ENCODE results near the gene GNG10.
"Not testable (repeated sequence)": the region's sequence is repeated elsewhere in the genome, so short reads cannot be mapped to it uniquely, and the experiment has no call there.

Gene GNG10

DNA sequence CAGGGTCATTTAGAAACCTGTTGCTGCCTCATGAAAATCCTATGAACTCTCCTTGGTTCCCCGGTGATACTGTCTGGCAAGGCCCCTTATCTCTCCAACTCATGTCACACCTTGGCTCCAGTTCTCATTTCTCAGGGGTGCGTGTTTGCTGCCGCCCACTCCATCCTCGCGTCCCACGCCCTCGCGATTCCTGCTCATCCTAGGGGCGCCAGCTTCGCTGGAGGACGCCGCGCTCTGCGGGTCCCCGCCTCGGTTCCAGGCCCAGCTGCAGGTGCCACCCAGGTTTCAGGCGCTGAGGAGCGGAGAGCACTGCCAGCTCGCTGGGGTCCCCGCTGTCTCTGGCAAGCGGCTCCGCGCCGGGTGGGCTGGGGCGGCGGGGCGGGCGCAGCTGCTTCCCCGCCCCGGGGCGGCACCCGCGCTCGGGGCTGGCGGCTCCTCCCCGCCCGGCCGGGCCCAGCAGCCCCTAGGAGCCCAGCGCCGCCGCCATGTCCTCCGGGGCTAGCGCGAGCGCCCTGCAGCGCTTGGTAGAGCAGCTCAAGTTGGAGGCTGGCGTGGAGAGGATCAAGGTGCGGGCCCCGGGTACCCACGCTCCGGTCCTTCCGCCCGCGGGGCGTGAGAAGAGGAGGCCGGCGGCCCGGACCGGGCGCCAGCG is at the start of gene GNG10:
Gene GNG10 (plus strand): TSS at position 456 of the 652 bp plus-strand sequence. CDS start 30 bp downstream, at position 486.
- DNase-seq, result peak; percentile 84

DNA sequence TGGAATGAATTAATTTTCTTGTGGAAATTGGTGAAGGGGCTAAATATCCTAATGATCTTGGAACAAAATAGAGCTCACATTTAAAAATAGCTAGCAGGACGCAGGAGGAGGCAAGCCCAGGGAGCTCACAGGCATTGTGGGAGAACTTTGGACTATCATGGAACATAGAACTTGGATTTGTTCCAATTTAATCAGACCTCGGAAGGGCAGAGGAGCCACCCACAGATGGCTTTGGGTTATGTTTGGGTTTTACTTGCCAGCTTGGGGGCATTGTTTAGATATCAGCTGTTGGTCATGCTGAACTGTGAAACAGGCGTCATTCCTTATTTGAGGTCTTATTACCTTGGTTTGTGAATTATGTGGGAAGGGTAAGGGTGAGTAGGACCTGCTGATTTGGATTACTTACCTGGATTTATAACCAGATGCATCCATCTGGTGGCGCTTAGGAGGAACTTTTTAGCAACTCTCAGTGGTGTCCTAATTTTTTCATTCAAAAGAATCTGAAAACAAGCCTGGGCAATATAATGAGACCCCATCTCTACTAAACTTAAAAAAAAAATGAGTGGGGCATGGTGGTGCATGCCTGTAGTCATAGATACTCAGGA is 47.9 kb upstream of the GNG10 start:
- no peak for DNase-seq

DNA sequence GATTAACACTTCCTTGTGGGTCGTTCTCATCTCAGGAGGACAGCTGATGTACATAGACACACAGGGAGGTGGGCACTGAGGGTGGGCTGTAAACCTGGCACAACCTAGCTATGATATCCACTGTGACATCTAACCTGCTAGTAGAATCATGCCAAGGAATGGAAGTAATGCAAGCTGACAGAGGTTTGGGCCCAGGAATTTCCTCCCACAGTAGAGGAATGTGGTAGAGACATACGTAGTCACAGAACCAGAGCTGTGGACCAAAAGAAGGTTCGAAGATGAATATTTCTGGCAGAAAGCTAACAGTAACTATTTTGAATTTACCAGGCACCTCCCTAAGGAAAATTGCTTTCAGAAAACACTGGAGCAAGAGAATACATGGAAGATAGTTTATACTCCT is 45.5 kb upstream of the GNG10 start:
- no peak for DNase-seq

DNA sequence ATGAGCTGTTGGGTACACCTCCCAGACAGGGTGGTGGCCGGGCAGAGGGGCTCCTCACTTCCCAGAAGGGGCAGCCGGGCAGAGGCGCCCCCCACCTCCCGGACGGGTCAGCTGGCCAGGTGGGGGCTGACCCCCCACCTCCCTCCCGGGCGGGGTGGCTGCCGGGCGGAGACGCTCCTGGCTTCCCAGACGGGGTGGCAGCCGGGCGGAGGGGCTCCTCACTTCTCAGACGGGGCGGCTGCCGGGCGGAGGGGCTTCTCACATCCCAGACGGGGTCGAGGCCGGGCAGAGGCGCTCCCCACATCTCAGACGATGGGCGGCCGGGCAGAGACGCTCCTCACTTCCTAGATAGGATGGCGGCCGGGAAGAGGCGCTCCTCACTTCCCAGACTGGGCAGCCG is 44.1 kb upstream of the GNG10 start:
- not testable (repeated sequence) for DNase-seq

DNA sequence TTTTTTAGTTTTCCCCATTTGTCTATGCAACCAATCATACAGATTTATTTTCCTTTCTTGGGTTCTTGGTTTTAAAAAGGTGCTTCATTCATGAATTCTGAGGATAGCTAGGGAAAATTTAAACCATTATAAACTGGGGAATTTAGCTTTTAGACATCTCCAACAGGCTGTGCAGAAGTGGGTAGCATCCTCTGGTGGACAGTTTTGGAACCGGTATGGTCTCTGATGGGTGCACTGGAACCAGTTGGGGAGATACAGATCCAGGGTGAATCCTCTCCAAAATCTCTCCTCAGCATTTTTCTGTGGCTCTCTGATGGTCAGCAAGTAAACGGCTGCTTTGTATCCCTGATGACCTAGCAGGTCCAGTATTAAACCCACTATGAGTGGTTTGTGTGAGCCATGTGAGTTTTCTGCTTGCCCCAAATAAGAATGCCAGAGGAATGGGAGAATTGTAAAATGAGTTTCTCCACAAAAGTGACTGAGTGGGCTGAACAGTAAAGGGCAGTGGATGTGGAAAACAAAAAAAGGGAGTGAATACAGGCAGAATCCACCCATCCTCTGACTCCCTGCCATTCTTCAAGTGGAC is 39.4 kb upstream of the GNG10 start:
- DNase-seq, result no peak

DNA sequence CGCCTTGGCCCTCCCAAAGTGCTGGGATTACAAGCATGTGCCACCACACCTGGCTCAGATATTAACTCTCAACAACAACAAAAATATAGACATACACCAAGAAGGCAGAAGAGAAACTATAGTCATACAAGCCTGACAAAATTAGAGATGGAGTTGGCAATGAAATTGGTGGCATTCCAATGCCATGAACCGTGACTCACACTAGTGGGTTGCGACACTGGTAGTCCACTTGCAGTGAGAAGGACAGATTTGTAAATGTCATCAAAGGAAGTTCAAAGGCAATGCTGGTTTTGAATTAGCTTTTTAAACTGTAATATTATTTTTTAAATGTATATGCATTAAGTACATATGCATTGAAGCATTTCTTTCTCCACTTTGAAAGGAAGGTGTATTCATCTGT is 38.8 kb upstream of the GNG10 start:
- DNase-seq, result no peak

DNA sequence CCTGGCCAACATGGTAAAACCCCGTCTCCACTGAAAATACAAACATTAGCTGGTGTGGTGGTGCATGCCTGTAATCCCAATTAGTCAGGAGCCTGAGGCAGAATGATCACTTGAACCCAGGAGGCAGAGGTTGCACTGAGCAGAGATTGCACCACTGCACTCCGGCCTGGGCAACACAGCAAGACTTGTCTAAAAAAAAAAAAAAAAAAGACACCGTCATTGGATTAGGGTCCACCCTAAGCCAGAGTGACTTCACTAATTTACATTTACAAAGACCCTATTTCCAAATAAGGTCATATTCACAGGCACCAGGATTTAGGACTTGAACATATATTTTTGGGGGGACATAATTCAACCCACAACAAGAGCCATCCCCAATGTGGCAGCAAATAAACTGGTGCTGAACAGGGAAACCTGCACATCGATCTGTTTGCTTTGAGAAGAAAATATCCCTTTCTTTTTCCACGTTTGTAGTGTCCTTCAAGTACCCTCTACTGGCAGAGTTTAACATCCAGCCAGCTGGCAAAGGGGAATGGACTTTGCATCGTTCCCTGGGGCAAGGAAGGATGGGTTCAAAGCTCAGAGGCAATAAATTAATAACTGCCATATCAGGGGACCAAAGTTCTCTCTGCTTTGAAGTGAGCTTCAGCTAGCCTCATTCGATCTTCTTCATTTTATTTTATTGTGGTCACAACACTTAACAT is 34.0 kb upstream of the GNG10 start:
- DNase-seq, result no peak

DNA sequence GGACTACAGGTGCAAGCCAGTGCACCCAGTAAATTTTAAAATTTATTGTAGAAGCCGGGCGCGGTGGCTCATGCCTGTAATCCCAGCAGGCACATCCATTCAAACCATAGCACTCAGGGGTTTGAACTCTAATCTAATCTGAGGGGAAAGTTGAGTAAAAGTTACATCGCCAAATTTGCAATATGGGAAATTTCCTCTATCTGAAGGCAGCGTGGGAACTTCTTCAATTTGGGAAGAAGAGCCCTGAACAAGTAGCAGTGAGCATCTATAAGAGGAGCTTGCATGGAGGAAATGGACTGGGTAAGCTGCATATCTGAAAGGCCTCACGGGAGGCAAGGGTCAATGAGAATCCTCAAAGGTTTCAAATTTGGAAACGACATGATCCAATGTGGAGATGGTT is 33.0 kb upstream of the GNG10 start:
- DNase-seq, result no peak

DNA sequence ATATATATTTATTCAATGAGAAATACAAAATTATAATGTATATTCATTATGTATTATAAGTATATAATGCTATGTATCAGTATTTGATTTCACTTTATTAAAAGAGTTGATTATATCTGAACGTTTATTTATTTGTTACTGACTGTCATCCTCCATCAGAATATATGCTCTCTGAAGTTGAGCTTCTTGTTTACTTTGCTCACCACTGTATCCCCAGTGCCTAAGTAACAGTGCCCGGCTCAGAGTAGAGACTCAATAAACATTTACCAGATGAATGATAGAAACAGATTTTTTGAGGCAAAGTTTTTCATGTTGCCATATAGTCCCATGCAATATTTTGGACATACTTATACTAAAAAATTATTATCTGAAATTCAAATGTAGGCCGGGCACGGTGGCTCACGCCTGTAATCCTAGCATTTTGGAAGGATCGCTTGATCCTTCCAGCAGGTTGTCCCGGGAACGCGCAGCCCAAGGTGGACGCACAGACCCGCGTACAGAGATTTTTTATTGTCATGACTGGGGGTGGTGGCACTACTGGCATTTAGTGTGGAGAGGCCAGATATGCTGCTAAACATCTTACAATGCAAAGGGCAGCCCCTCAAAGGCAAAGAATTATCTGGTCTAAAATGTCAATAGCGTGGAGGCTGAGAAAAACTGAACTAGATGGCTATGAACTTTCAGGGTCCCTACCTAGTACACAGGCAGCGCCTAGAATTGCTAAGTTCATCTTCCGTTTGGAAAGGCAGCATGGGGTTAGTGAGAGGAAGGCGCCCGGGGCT is 31.0 kb upstream of the GNG10 start:
- no peak for DNase-seq

DNA sequence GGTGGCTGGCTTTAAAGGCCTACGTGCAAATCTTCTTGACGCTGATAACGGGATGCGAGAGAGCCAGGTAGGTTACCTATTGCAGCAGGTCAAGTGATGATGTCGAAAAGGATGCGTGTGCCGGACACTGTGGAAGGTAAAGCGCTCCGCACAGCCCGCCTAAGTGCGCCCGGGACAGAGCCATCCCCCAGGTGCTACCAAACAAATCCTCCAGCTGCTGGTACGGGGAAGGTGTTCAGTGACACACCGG is 30.5 kb upstream of the GNG10 start:
- no peak for DNase-seq

DNA sequence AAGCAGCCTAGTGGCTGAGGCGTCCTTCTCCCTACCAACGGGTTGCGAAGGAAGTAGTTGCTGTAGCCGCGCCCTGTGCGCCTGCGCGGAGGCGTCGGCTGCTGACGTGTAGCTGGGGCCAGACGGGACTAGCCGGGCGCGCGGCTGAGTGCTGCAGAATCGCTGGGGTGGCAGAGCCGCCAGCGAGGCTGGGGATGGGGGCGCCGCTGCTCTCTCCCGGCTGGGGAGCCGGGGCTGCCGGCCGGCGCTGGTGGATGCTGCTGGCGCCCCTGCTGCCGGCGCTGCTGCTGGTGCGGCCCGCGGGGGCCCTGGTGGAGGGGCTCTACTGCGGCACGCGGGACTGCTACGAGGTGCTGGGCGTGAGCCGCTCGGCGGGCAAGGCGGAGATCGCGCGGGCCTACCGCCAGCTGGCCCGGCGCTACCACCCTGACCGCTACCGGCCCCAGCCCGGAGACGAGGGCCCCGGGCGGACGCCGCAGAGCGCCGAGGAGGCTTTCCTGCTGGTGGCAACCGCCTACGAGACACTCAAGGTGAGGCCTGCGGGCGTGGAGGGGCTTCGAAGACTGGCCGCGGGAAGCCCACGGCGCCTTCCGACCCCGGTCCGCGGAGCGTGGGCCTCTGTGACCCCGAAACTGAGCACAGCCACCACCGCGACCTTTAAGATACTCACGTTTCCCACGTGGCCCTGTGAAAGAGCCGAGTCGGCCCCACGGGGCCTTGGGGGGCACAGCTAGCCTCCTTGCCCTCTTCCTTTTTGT is 30.0 kb upstream of the GNG10 start, which contains the start of gene DNAJC25:
Gene DNAJC25 (plus strand): TSS at position 121 of the 758 bp plus-strand sequence. CDS start 74 bp downstream, at position 195.
- DNase-seq, result peak; percentile 100

DNA sequence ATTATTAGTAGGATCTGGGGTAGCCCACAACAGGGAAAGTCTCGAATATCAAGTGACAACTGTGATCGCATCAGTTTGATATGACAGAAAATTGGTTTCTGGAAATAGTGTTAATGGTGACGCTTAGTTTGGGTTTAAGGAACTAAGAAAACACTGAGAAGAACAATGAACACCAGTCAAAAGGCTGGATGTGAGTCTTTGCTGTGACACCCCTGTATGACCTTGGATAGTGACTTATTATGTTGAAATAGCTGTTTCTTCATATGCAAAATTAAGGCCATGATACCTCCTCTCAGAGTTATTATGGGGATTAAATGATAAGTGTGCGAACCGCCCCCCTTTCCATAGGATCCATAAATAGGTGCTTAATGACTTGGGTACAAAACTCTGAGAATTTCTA is 29.3 kb upstream of the GNG10 start:
- DNase-seq, result no peak

DNA sequence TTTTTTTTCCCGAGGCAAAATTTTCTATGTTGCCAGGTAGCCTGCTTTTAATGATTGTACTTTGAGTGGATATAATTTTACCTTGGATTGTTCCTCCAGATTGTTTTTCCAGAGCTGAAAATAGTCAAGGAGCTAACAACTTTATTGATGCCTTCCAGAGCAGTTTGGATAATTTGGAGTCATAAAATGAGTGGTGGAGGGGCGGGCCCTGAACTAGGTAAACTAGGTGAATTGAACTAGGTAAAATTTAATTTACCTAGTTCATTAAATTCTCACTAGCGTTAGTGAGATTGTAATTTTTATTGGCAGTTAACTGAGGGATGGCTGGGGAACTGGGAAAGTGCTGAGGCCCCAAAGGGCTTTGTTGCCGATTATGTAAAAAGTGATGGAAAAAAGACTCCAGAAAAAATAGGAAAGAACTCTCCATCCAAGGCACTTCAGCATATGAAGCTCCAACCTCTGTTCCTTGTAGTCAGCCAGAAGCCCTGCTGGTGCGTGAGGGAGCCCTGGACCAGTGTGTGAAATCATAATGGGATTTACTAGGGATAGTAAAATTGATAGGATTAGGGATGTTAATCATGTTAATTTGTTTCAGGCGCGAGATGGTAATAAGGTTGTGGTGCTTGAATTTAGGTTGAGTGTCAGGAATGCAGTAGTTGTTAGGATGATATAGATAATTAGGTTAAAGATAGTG is 28.6 kb upstream of the GNG10 start:
- DNase-seq, result no peak

DNA sequence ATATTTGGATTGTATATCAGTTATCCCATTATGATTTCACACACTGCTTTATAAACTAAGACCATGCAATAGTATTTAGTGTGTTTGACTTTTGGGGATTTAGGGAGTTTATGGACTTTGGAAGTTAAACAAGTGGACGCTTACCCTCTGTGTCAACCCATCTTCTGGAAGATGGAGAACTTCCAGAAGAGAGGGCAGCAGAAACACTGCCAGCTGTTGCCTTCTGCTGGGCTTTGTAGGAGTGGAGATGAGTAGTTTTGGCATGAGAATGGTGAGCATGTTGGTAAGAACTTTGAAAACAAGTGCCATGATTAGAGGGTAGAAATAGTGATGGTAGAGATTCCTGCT is 28.0 kb upstream of the GNG10 start:
- DNase-seq, result no peak

DNA sequence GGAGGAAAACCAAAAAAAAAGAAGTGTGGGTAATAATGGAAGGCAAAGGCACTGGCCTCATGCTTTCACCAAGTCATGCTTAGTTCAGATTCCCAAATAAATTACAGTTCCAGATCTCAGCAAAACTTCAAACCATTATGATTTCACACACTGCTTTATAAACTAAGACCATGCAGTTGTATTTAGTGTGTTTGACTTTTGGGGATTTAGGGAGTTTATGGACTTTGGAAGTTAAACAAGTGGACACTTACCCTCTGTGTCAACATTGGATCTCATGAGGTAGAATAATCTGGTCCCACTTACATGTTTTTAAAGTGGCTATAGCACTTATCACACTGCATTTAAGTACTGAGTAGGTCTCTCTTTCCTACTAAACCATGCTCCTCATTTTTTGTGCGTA is 26.5 kb upstream of the GNG10 start:
- DNase-seq, result no peak

DNA sequence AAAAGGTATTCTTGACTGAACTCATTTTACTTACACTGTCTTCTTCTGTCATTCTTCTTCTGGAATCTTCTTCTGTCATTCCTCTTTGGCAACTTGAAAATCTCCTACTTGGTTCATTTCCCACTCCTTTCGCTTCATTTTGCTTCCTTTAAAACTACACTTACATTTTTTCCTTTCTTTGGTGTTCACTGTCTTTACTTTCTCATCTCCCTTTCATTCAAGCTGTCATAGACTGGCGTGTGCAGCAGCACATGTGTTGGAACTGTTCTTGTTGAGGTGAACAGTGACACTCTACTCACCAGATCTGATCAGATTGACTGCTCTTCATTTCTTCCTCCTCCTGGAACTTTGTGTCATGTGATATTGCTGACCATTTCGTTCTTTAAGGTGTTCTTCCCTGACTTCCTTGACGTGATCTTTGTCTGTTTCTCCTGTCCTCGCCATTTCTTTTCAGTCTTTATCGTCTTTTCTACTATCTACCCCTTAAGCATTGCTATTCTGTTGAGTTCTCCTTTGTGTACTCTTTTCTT is 23.9 kb upstream of the GNG10 start:
- DNase-seq, result no peak

DNA sequence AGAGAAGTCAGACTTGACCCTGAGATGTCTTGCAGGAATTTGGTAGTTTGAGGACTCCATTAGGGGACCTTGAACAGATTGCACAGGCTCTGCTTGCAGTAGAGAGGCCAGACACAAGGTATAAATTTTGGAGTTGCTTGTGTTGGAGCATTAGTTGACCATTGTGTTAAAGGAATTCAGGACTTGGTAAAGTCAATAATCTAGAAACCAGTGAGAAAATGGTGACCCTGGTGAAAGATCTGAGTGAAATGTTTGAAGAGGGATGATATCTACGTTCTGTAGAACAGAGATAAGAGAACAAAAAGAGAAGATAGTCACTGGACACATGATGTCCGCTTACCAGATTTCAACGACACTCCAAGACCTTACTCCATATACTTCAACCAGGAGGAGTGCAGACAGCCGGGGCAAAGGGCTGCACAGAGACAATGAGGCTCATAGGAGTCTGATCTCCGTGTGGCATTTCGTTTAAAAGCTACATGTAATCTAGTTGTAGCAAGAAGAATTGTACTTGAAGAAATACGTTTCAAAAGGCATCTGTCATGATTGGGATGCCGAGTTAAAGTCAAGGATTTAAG is 17.1 kb upstream of the GNG10 start:
- DNase-seq, result no peak

DNA sequence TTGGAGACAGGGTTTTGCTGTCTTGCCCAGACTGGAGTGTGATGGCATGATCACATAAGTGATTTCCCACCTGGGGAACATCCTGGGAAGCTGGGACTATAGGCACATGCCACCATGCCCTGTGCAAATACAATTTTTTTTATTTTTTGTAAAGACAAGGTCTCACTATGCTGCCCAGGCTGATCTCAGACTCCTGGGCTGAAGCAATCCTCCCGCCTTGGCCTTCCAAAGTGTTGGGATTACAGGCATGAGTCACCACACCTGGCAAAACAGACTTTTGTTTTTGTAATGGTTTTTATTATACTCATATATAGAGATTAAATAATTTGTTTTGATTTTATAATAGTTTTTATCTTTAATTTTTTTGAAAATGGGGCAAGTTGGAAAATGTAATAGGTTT is 15.6 kb upstream of the GNG10 start:
- no peak for DNase-seq

DNA sequence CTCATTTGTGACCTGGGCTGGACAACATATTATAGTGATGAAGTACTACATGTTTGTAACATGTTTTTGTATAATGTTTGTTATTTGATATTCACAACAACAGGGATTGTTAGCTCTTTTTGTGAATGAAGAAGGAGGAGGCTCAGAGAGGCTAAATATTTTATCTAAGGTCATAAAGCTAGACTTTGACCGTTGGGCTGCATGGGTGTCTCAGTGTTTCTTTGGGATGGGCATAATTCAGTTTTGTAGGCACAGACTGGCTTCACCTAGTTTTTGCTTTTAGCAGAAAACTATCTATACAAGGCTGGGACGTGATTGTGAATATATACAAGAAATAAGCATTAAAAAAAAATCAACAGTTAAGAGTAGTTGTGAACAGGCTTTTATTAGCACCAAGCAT is 15.0 kb upstream of the GNG10 start:
- DNase-seq, result no peak

DNA sequence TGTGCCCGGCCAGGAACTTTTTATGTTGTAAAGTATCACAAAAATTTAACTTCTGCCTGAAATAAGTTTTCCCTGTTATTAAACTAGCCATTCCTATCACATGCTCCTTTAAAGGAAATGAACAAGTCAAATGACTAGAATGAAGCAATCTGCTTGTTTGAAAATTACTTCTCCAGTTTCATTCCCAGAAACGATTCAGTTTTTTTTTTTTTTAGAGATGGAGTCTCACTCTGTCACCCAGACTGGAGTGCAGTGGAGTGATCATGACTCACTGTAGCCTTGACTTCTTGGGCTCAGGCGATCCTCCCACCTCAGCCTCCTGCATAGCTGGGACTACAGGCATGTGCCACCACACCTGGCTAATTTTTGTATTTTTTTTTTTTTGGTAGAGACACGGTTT is 13.3 kb upstream of the GNG10 start:
- no peak for DNase-seq

DNA sequence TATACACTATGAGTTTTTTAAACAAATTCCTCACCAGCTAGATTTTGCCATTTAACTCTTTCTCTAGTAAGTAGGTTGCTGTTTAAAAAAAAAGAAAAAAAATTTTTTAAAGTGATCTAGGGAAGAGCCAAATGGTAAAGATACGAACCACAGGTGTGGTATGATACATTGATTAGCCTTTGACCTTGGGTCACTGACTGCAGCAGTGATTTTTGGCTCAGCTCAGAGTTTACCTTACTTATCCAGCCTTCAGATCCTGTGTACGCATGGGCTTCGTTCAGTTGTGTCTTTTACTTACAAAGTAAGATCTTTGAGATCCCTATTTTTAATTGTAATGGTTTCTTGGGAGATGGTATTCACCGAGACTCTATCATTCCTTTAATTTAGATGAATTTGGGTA is 12.4 kb upstream of the GNG10 start:
- DNase-seq, result no peak

DNA sequence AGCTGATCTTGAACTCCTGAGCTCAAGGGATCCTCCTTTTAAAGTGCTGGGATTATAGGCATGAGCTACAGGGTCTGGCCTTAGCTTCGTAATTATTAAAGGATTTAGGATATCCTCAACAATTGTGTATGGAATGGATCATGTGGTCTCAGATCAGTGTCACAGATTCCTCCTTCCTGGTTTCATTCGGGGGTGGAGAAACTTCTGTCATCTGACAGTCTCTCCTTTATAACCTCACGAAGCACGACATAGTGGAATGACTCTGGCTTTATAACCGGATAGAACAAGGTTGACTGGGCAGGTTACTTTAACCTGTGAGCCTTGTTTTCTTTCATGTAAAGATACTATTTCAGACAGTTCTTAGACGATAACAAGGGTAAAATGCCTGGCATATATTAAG is 4.4 kb upstream of the GNG10 start:
- no peak for DNase-seq
